Spleen (tissue), 7 donors: Measurements from ENCODE around the gene GAS5.

Experiments
- POLR2A ChIP-seq, 3 donors: fragments of 450-650 bp; IDR thresholded peaks; one replicate each; pipeline ENCODE4 v1.5.1; 2017; ENCODE audit warnings: antibody characterized with exemption in 3 of 3, mild to moderate bottlenecking in 1 of 3
- TF ChIP-seq, protein P1 (sequence below), 11 experiments: fragments of 200-600 bp in 7 of 11; fragments of 450-650 bp in 4 of 11; sonication (generic) in 4 of 11; IDR thresholded peaks in 8 of 11; conservative IDR thresholded peaks in 3 of 11; 1 replicate in 7 of 11; 2 replicates in 4 of 11; pipeline versions ENCODE4 v1.4.0 to v1.8.0; 2016 to 2021; ENCODE audit warnings: antibody characterized with exemption in 11 of 11, inconsistent platforms in 4 of 11, mild to moderate bottlenecking in 1 of 11
- donor health status: DM: no; HTN: no; CAD: no; lungs with moderate emphysema.
- donor health status: DM: no; HTN: no; CAD: no.
- donor health status: DM: no; HTN: no; CAD: no.

DNA sequence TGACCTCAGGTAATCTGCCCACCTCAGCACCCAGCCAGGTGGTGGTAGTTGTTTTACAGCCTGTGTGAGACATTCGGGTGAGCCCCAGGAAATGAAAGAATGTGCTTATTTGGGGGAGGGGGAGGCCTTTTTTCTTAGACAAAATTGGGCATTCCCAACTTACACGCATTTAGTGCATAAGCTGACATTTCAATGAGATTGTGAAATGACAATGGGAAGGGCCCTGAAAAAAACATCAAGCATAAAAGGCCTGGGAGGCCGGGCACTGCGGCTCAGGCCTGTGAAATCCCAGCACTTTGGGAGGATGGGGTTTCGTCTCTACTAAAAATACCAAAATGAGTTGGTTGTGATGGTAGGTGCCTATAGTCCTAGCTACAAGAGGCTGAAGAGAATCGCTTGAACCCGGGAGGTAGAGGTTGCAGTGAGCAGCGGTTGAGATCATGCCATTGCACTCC lies 5.0 kb downstream of the GAS5 start:
- TF ChIP-seq, protein P1, sequence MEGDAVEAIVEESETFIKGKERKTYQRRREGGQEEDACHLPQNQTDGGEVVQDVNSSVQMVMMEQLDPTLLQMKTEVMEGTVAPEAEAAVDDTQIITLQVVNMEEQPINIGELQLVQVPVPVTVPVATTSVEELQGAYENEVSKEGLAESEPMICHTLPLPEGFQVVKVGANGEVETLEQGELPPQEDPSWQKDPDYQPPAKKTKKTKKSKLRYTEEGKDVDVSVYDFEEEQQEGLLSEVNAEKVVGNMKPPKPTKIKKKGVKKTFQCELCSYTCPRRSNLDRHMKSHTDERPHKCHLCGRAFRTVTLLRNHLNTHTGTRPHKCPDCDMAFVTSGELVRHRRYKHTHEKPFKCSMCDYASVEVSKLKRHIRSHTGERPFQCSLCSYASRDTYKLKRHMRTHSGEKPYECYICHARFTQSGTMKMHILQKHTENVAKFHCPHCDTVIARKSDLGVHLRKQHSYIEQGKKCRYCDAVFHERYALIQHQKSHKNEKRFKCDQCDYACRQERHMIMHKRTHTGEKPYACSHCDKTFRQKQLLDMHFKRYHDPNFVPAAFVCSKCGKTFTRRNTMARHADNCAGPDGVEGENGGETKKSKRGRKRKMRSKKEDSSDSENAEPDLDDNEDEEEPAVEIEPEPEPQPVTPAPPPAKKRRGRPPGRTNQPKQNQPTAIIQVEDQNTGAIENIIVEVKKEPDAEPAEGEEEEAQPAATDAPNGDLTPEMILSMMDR (IDR thresholded peaks at IDR 0.05 in 8 of 11, conservative IDR thresholded peaks at IDR 0.05 in 3 of 11): no peak
- no peak for TF ChIP-seq POLR2A (IDR thresholded peaks at IDR 0.05)
